ENCODE measurements around the gene SEC14L6. TPM values are rescaled to one million over a fixed set of nuclear protein-coding genes. Genes with fewer than 3 reads are reported as not detected.

The SEC14L6 gene
- total RNA-seq, 2 donors from 2014 or later: 0.27 to 0.56 TPM

- ATAC-seq (ENCODE audit: insufficient number of reproducible peaks, low FRiP score, low read depth): no peak
- Histone ChIP-seq H3K27me3 (replicated peaks; ENCODE audit: insufficient read depth) (no peaks in the 10 kb centered on the region), H3K27ac (no peak overlapping the region), H3K9me3 (no peaks in the 10 kb centered on the region), H3K4me1 (ENCODE audit: control insufficient read depth in 1 of 2, low read depth in 2 of 2) (no peaks in the 10 kb centered on the region), H3K4me3 (no peak overlapping the region), H3K36me3 (no peaks in the 10 kb centered on the region)
- DNase-seq (ENCODE audit: low spot score): no peak
- no peak for TF ChIP-seq CTCF (IDR thresholded peaks at IDR 0.05)
These were observed 32.3 kb downstream of the SEC14L6 start for GRCh38 chr22:30514252-30514651.

- no peak for TF ChIP-seq CTCF (IDR thresholded peaks at IDR 0.05)
- no peak for ATAC-seq (ENCODE audit: insufficient number of reproducible peaks, low FRiP score, low read depth)
- H3K27me3 ChIP-seq (replicated peaks; ENCODE audit: insufficient read depth): no peaks in the 10 kb centered on the region
- H3K4me1 ChIP-seq (ENCODE audit: control insufficient read depth in 1 of 2, low read depth in 2 of 2): no peaks in the 10 kb centered on the region
- DNase-seq (ENCODE audit: low spot score): no peak
- H3K4me3 ChIP-seq: no peak overlapping the region
- H3K9me3 ChIP-seq: no peaks in the 10 kb centered on the region
- no peak overlapping the region for H3K27ac ChIP-seq
- H3K36me3 ChIP-seq: no peaks in the 10 kb centered on the region
These were observed 33.1 kb downstream of the SEC14L6 start for GRCh38 chr22:30513462-30513861.

DNA sequence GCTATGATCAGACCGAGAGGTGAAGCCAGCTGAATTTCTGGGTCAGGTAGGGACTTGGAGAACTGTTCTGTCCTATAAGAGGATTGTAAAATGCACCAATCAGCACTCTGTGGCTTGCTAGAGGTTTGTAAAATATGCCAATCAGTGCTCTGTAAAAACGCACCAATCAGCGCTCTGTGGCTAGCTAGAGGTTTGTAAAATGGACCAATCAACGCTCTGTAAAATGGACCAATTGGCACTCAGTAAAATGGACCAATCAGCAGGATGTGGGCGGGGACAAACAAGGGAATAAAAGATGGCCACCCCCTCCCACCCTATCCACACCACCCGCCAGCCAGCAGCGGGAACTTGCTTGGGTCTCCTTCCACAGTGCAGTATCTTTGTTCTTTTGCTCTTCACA, 34.6 kb downstream of the SEC14L6 start:
- Histone ChIP-seq H3K9me3 (no peaks in the 10 kb centered on the region), H3K36me3 (no peaks in the 10 kb centered on the region), H3K4me3 (no peak overlapping the region), H3K4me1 (ENCODE audit: control insufficient read depth in 1 of 2, low read depth in 2 of 2) (no peaks in the 10 kb centered on the region), H3K27ac (no peak overlapping the region), H3K27me3 (replicated peaks; ENCODE audit: insufficient read depth) (no peaks in the 10 kb centered on the region)
- DNase-seq (ENCODE audit: low spot score): no peak
- ATAC-seq (ENCODE audit: insufficient number of reproducible peaks, low FRiP score, low read depth): no peak
- TF ChIP-seq CTCF (IDR thresholded peaks at IDR 0.05): no peak

- no peak overlapping the region for H3K4me3 ChIP-seq
- TF ChIP-seq CTCF (IDR thresholded peaks at IDR 0.05): no peak
- H3K36me3 ChIP-seq: no peaks in the 10 kb centered on the region
- DNase-seq (ENCODE audit: low spot score) (no peak), ATAC-seq (ENCODE audit: insufficient number of reproducible peaks, low FRiP score, low read depth) (no peak)
- H3K27me3 ChIP-seq (replicated peaks; ENCODE audit: insufficient read depth): no peaks in the 10 kb centered on the region
- no peaks in the 10 kb centered on the region for H3K4me1 ChIP-seq (ENCODE audit: control insufficient read depth in 1 of 2, low read depth in 2 of 2)
- no peak overlapping the region for H3K27ac ChIP-seq
- no peaks in the 10 kb centered on the region for H3K9me3 ChIP-seq
These were observed 35.4 kb downstream of the SEC14L6 start for GRCh38 chr22:30511109-30511508.

DNA sequence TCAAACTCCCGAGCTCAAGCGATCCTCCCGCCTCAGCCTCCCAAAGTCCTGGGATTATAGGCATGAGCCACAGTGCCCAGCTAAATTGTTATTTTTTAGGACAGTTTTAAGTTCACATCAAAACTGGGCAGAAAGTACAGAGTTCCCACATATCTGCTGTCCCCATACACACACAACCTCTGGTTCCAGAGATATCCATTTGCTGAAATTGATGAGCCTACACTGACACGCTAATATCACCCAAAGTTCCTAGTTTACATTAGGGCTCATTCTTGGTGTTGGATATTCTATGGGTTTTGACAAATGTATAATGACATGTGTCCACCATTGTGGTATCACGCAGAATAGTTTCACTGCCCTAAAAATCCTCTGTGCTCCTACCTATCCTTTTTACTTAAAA, 38.3 kb downstream of the SEC14L6 start:
- ATAC-seq (ENCODE audit: insufficient number of reproducible peaks, low FRiP score, low read depth) (no peak), DNase-seq (ENCODE audit: low spot score) (no peak)
- H3K4me1 ChIP-seq (ENCODE audit: control insufficient read depth in 1 of 2, low read depth in 2 of 2): peaks cover 0 to 5% of the 10 kb centered on the region in 2 donors
- H3K4me3 ChIP-seq: no peak overlapping the region
- H3K27me3 ChIP-seq (replicated peaks; ENCODE audit: insufficient read depth): no peaks in the 10 kb centered on the region
- no peak for TF ChIP-seq CTCF (IDR thresholded peaks at IDR 0.05)
- no peaks in the 10 kb centered on the region for H3K9me3 ChIP-seq
- no peaks in the 10 kb centered on the region for H3K36me3 ChIP-seq
- H3K27ac ChIP-seq: no peak overlapping the region

All from thoracic aorta (tissue), 2 donors.